Endothelial cell of umbilical vein (primary cell): ENCODE results near the gene GP9. TPM values are rescaled to one million over a fixed set of nuclear protein-coding genes. Genes with fewer than 3 reads are reported as not detected.

ENCODE experiments used
- BruUV-seq: library from RNA; stranded (reverse); fragments of 400-500 nt; replicated peaks from 2 replicates; lab custom pipeline; 2021; lab: Mats Ljungman, UMichigan
- CTCF ChIA-PET: fragments of 300-600, 350-600 bp; sonication (Branson Sonifier 250); formaldehyde crosslinking; loops from one replicate; lab custom pipeline; 2021; ENCODE audit warnings: antibody characterized with exemption, inconsistent platforms; lab: Charles Lee
- POLR2A ChIA-PET: fragments of 300-600, 350-600 bp; sonication (Branson Sonifier 250); formaldehyde crosslinking; loops from one replicate; lab custom pipeline; 2021; ENCODE audit warnings: antibody characterized with exemption, inconsistent platforms; lab: Charles Lee
- DNase-seq: peaks from one replicate; pipeline ENCODE4 v3.0.0-alpha.2; 2011; ENCODE audit warnings: low read depth, low spot score
- FAIRE-seq: peaks from 2 replicates; lab custom pipeline; 2011; peaks lifted over from hg19 to GRCh38; lab: Jason Lieb, UNC
- H2AFZ ChIP-seq: 2 replicates; pipeline ENCODE4 v1.6.0; 2012; ENCODE audit warnings: low read depth, low read length, control low read depth, inconsistent platforms
- H3K27ac ChIP-seq: 2 replicates; pipeline ENCODE4 v1.5.1; 2011; ENCODE audit warnings: low read depth, mild to moderate bottlenecking, control low read depth, low read length, moderate library complexity; ENCODE audit not compliant: insufficient read depth
- H3K27me3 ChIP-seq, 2 experiments: 2 replicates each; pipeline versions ENCODE4 v1.6.0 to v1.6.1; 2011; ENCODE audit warnings: low read length in 2 of 2, mixed read lengths in 1 of 2; ENCODE audit not compliant: control insufficient read depth in 2 of 2, insufficient read depth in 2 of 2
- H3K36me3 ChIP-seq, 2 experiments: 2 replicates in 1 of 2; 3 replicates in 1 of 2; pipeline ENCODE4 v1.5.1; 2011; ENCODE audit warnings: low read length in 2 of 2, mild to moderate bottlenecking in 1 of 2, moderate library complexity in 1 of 2; ENCODE audit not compliant: control insufficient read depth in 2 of 2, insufficient read depth in 2 of 2; ENCODE audit errors: extremely low read depth in 1 of 2
- H3K4me1 ChIP-seq: 3 replicates; pipeline ENCODE4 v1.5.1; 2011; ENCODE audit warnings: mild to moderate bottlenecking, low read length; ENCODE audit not compliant: control insufficient read depth, insufficient read depth; ENCODE audit errors: extremely low read depth
- H3K4me2 ChIP-seq: 2 replicates; pipeline ENCODE4 v1.6.1; 2011; ENCODE audit warnings: low read length, control low read depth, mixed read lengths; ENCODE audit not compliant: insufficient read depth
- H3K4me3 ChIP-seq, 3 experiments: fragments of 200-600 bp in 1 of 3; sonication (generic), shearing (Covaris generic) in 1 of 3; replicated peaks in 1 of 3; 2 replicates each; pipeline ENCODE4 v1.5.1; 2011 to 2016; ENCODE audit warnings: control low read depth in 3 of 3, low read length in 3 of 3, mild to moderate bottlenecking in 2 of 3, inconsistent platforms in 1 of 3, low read depth in 1 of 3, moderate library complexity in 1 of 3; ENCODE audit not compliant: insufficient read depth in 1 of 3
- H3K79me2 ChIP-seq: 2 replicates; pipeline ENCODE4 v1.6.0; 2012; ENCODE audit warnings: low read length, inconsistent platforms; ENCODE audit not compliant: control insufficient read depth, insufficient read depth
- H3K9ac ChIP-seq: replicated peaks from 2 replicates; pipeline ENCODE3; 2011; ENCODE audit warnings: low read length, control low read depth; ENCODE audit not compliant: insufficient read depth; ENCODE audit errors: extremely low read depth
- H3K9me1 ChIP-seq: replicated peaks from 3 replicates; pipeline ENCODE4 v1.6.0; 2011; ENCODE audit warnings: mild to moderate bottlenecking, low read length; ENCODE audit not compliant: control insufficient read depth, insufficient read depth; ENCODE audit errors: extremely low read depth
- H3K9me3 ChIP-seq: replicated peaks from 2 replicates; pipeline ENCODE4 v1.5.1; 2012; ENCODE audit warnings: low read length, inconsistent platforms; ENCODE audit not compliant: control insufficient read depth, insufficient read depth
- H4K20me1 ChIP-seq: replicated peaks from 2 replicates; pipeline ENCODE3; 2011; ENCODE audit warnings: mild to moderate bottlenecking, low read length; ENCODE audit not compliant: control insufficient read depth, insufficient read depth; ENCODE audit errors: extremely low read depth
- EZH2 ChIP-seq: IDR thresholded peaks from 2 replicates; pipeline ENCODE4 v1.6.1; 2012; ENCODE audit warnings: borderline replicate concordance, low read depth, mild to moderate bottlenecking, moderate library complexity, low read length, inconsistent platforms; ENCODE audit not compliant: severe bottlenecking
- FOS ChIP-seq: IDR thresholded peaks from 2 replicates; pipeline ENCODE4 v1.6.1; 2011; ENCODE audit warnings: mild to moderate bottlenecking, low read length, moderate library complexity, borderline replicate concordance; ENCODE audit not compliant: insufficient read depth
- GATA2 ChIP-seq: IDR thresholded peaks from 2 replicates; pipeline ENCODE4 v1.7.0; 2011; ENCODE audit warnings: low read depth, mild to moderate bottlenecking, moderate library complexity, mixed read lengths, low read length; ENCODE audit not compliant: insufficient read length, insufficient read depth
- JUN ChIP-seq: IDR thresholded peaks from 2 replicates; pipeline ENCODE4 v1.6.1; 2011; ENCODE audit warnings: borderline replicate concordance, low read depth; ENCODE audit not compliant: insufficient read length, insufficient read depth
- MAX ChIP-seq: IDR thresholded peaks from 2 replicates; pipeline ENCODE4 v1.6.1; 2011; ENCODE audit not compliant: insufficient read depth, insufficient read length
- MYC ChIP-seq: IDR thresholded peaks from one replicate; pipeline ENCODE4 v1.6.1; 2011; ENCODE audit warnings: mild to moderate bottlenecking, low read depth, low read length
- POLR2A ChIP-seq: IDR thresholded peaks from 2 replicates; pipeline ENCODE4 v1.6.1; 2012; ENCODE audit warnings: low read depth, mild to moderate bottlenecking, control low read depth, low read length
- POLR2AphosphoS5 ChIP-seq: IDR thresholded peaks from 2 replicates; pipeline ENCODE4 v1.6.1; 2012; ENCODE audit warnings: low read depth, mild to moderate bottlenecking, control low read depth, low read length, moderate library complexity; ENCODE audit not compliant: insufficient read depth
- dilution Hi-C: fragments of 300-500 bp; cut with MboI; formaldehyde crosslinking; loops from one replicate; pipeline ENCODE4 v1.15.0; 2019; ENCODE audit warnings: low sequenced_read_pairs; ENCODE audit not compliant: extremely low pct_ligation_motif_present
- intact Hi-C: fragments of 100-400 bp; cut with micrococcal nuclease; formaldehyde crosslinking; loops from one replicate; pipeline ENCODE4 v1.10.0; 2022
- polyA plus RNA-seq, 4 experiments: library from polyadenylated mRNA; depleted of rRNA in 3 of 4; stranded (reverse) in 3 of 4; unstranded in 1 of 4; fragments of >200 nt; gene quantifications; 2 replicates each; pipeline versions ENCODE4 v1.2.1 to v1.2.3, GENCODE V29; 2011 to 2012; ENCODE audit warnings: missing spikeins in 1 of 4
- total RNA-seq: library from RNA; stranded (reverse); gene quantifications from 2 replicates; pipeline ENCODE4 v1.2.3, GENCODE V29; 2021
- TF ChIP-seq, protein P1 (sequence below), 2 donors: IDR thresholded peaks; 1 replicate in 1 of 2; 2 replicates in 1 of 2; pipeline ENCODE4 v1.5.1; 2011; ENCODE audit warnings: low read length in 2 of 2, mild to moderate bottlenecking in 2 of 2, moderate library complexity in 2 of 2, control low read depth in 1 of 2, inconsistent platforms in 1 of 2, low read depth in 1 of 2; ENCODE audit not compliant: insufficient read depth in 1 of 2; ENCODE audit errors: extremely low read depth in 1 of 2

GP9 gene
- total and polyA plus RNA-seq, 2 donors (not counting 3 experiments of a cell fraction or from before 2014, with no cell fraction given) = not detected

DNA sequence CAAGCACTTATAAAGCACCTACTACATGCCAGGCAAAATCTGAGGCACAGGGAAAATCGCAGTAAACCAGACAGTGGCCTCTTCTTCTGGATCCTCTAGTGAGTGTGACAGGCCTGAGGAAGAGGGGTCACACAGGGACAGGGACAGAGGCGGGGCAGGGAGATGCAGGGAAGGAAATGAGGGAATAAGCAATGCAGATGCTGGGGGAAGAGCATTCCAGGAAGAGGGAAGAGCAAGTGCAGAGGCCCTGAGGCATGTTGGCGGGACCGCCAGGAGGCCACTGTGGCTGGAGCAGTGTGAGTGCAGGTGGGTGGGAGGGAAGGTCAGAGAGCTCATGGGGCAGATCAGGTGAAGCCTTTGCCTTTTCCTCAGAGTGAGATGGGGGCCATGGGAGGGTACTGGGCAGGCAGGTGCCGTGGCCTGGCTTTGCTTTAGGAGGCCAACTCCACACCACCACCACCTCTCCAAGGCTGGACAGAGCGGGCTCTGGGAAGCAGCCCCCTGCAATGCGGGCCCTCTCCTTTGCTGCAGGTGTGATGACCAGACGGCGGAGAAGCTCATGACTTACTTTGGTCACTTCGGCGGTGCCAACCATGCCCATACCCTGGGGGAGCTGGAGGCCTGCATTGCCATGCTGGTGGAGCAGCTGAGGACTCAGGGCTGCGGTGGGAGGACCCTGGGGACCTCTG lies 26.8 kb upstream of the GP9 start:
- Histone ChIP-seq H3K4me2 (no peak overlapping the region), H3K27ac (no peak overlapping the region), H3K9me1 (no peaks in the 10 kb centered on the region), H3K9me3 (no peaks in the 10 kb centered on the region), H3K27me3 (no peaks in the 10 kb centered on the region), H3K36me3 (no peaks in the 10 kb centered on the region), H3K79me2 (no peaks in the 10 kb centered on the region), H4K20me1 (no peaks in the 10 kb centered on the region), H3K9ac (no peak overlapping the region), H3K4me1 (no peaks in the 10 kb centered on the region), H2AFZ (no peak overlapping the region), H3K4me3 (no peak overlapping the region)
- POLR2A ChIA-PET = no interaction called here
- CTCF ChIA-PET = interaction anchor here (1.8 kb wide), 1 partner anchor 64 kb away, joined by 4 read pairs; no protein-coding TSS in a partner anchor
- TF ChIP-seq FOS = no peak
- TF ChIP-seq, protein P1, sequence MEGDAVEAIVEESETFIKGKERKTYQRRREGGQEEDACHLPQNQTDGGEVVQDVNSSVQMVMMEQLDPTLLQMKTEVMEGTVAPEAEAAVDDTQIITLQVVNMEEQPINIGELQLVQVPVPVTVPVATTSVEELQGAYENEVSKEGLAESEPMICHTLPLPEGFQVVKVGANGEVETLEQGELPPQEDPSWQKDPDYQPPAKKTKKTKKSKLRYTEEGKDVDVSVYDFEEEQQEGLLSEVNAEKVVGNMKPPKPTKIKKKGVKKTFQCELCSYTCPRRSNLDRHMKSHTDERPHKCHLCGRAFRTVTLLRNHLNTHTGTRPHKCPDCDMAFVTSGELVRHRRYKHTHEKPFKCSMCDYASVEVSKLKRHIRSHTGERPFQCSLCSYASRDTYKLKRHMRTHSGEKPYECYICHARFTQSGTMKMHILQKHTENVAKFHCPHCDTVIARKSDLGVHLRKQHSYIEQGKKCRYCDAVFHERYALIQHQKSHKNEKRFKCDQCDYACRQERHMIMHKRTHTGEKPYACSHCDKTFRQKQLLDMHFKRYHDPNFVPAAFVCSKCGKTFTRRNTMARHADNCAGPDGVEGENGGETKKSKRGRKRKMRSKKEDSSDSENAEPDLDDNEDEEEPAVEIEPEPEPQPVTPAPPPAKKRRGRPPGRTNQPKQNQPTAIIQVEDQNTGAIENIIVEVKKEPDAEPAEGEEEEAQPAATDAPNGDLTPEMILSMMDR (IDR thresholded peaks at IDR 0.05; ENCODE audit: extremely low read depth in 1 of 2, insufficient read depth in 1 of 2, low read depth in 1 of 2, low read length in 2 of 2) = no peak
- no peak for TF ChIP-seq MAX
- TF ChIP-seq POLR2A = no peak
- TF ChIP-seq JUN = no peak
- no peak for TF ChIP-seq EZH2
- no peak for TF ChIP-seq POLR2AphosphoS5
- TF ChIP-seq GATA2 = no peak
- no peak for TF ChIP-seq MYC
- intact Hi-C loops = no loop called here
- BruUV-seq = no TSS peak
- dilution Hi-C loops = no loop called here
- DNase-seq = no peak
- no peak for FAIRE-seq
